IMR-90 (cell line): Measurements from ENCODE around the gene FYCO1. TPM values are rescaled to one million over a fixed set of nuclear protein-coding genes. Genes with fewer than 3 reads are reported as not detected.

ENCODE experiments used
- ATAC-seq: fragments of 200-7000 bp; cut with Tn5 transposase; 2 replicates; pipeline ENCODE4 v1.9.1; 2020; ENCODE audit warnings: low read depth, mild to moderate bottlenecking, moderate library complexity
- BruUV-seq: library from RNA; stranded (reverse); fragments of 400-500 nt; replicated peaks from 2 replicates; lab custom pipeline; 2021; lab: Mats Ljungman, UMichigan
- CTCF ChIA-PET: fragments of 300-600 bp; formaldehyde crosslinking; extraction: SDS; loops from one replicate; lab custom pipeline; 2021; ENCODE audit warnings: antibody characterized with exemption; lab: Yijun Ruan, JAX
- POLR2A ChIA-PET: fragments of 300-600 bp; sonication (Branson Sonifier 250); formaldehyde crosslinking; loops from one replicate; lab custom pipeline; 2022; ENCODE audit warnings: antibody characterized with exemption; ENCODE audit not compliant: unreplicated experiment; lab: Charles Lee
- DNase-seq: peaks from one replicate; pipeline ENCODE4 v3.0.0; 2013
- H2AFZ ChIP-seq: replicated peaks from 2 replicates; pipeline ENCODE3; 2013; ENCODE audit warnings: low read length, mild to moderate bottlenecking; ENCODE audit not compliant: poor library complexity
- H2AK5ac ChIP-seq: 2 replicates; pipeline ENCODE4 v1.6.1; 2013; ENCODE audit warnings: low read depth, low read length, inconsistent platforms
- H2AK9ac ChIP-seq: replicated peaks from 2 replicates; pipeline ENCODE3; 2013; ENCODE audit warnings: mild to moderate bottlenecking, low read depth, low read length, moderate library complexity; ENCODE audit not compliant: poor library complexity
- H2BK120ac ChIP-seq: 2 replicates; pipeline ENCODE4 v1.6.1; 2013; ENCODE audit warnings: low read depth, low read length, inconsistent platforms
- H2BK15ac ChIP-seq: 3 replicates; pipeline ENCODE4 v1.6.1; 2013; ENCODE audit warnings: low read depth, low read length, inconsistent platforms
- H2BK20ac ChIP-seq: 2 replicates; pipeline ENCODE4 v1.6.1; 2013; ENCODE audit warnings: low read depth, mild to moderate bottlenecking, inconsistent platforms, low read length, moderate library complexity
- H2BK5ac ChIP-seq: 2 replicates; pipeline ENCODE4 v1.6.1; 2013; ENCODE audit warnings: mild to moderate bottlenecking, low read depth, low read length, inconsistent platforms; ENCODE audit not compliant: poor library complexity, severe bottlenecking
- H3K14ac ChIP-seq: replicated peaks from 2 replicates; pipeline ENCODE4 v1.6.1; 2013; ENCODE audit warnings: low read depth, low read length, inconsistent platforms
- H3K18ac ChIP-seq: 2 replicates; pipeline ENCODE4 v1.6.1; 2013; ENCODE audit warnings: low read depth, low read length, control low read depth
- H3K23ac ChIP-seq: 2 replicates; pipeline ENCODE4 v1.6.1; 2013; ENCODE audit warnings: low read depth, low read length, inconsistent platforms
- H3K27ac ChIP-seq: 2 replicates; pipeline ENCODE4 v1.5.1; 2013; ENCODE audit warnings: mild to moderate bottlenecking, control low read depth, low read length; ENCODE audit not compliant: insufficient read depth
- H3K27me3 ChIP-seq: 2 replicates; pipeline ENCODE4 v1.6.1; 2013; ENCODE audit warnings: low read length; ENCODE audit not compliant: control insufficient read depth, insufficient read depth
- H3K36me3 ChIP-seq: 2 replicates; pipeline ENCODE4 v1.6.1; 2013; ENCODE audit warnings: low read length, mixed read lengths; ENCODE audit not compliant: control insufficient read depth, insufficient read depth
- H3K4ac ChIP-seq: 2 replicates; pipeline ENCODE4 v1.6.1; 2013; ENCODE audit warnings: low read depth, low read length, inconsistent platforms
- H3K4me1 ChIP-seq: 2 replicates; pipeline ENCODE4 v1.6.1; 2013; ENCODE audit warnings: low read length, mixed read lengths; ENCODE audit not compliant: control insufficient read depth, insufficient read depth
- H3K4me2 ChIP-seq: 2 replicates; pipeline ENCODE4 v1.6.1; 2013; ENCODE audit warnings: low read depth, mild to moderate bottlenecking, control low read depth, low read length, moderate library complexity
- H3K4me3 ChIP-seq: 2 replicates; pipeline ENCODE4 v1.5.1; 2013; ENCODE audit warnings: low read depth, mild to moderate bottlenecking, control low read depth, low read length, moderate library complexity; ENCODE audit not compliant: insufficient read depth
- H3K56ac ChIP-seq: 2 replicates; pipeline ENCODE4 v1.6.1; 2013; ENCODE audit warnings: low read length, inconsistent platforms; ENCODE audit not compliant: insufficient read depth; ENCODE audit errors: extremely low read depth
- H3K79me1 ChIP-seq, 2 experiments: 2 replicates each; pipeline ENCODE4 v1.6.1; 2013; ENCODE audit warnings: low read length in 2 of 2, inconsistent platforms in 1 of 2, low read depth in 1 of 2
- H3K9ac ChIP-seq: 2 replicates; pipeline ENCODE4 v1.6.1; 2013; ENCODE audit warnings: low read depth, low read length, control low read depth
- H3K9me1 ChIP-seq: 2 replicates; pipeline ENCODE4 v1.6.1; 2013; ENCODE audit warnings: low read length, inconsistent platforms; ENCODE audit not compliant: insufficient read depth
- H3K9me3 ChIP-seq: 2 replicates; pipeline ENCODE4 v1.6.1; 2013; ENCODE audit warnings: low read length; ENCODE audit not compliant: control insufficient read depth, insufficient read depth
- H4K20me1 ChIP-seq: 2 replicates; pipeline ENCODE4 v1.6.1; 2013; ENCODE audit warnings: low read length, inconsistent platforms; ENCODE audit not compliant: insufficient read depth
- H4K5ac ChIP-seq: 2 replicates; pipeline ENCODE4 v1.6.1; 2013; ENCODE audit warnings: mild to moderate bottlenecking, low read depth, low read length, control low read depth
- H4K8ac ChIP-seq, 2 experiments: 2 replicates each; pipeline ENCODE4 v1.6.1; 2013; ENCODE audit warnings: low read depth in 2 of 2, low read length in 2 of 2, control low read depth in 1 of 2, inconsistent platforms in 1 of 2
- H4K91ac ChIP-seq: 2 replicates; pipeline ENCODE4 v1.6.1; 2013; ENCODE audit warnings: low read depth, low read length, inconsistent platforms; ENCODE audit not compliant: insufficient read depth
- BHLHE40 ChIP-seq: fragments of 150-350 bp; IDR thresholded peaks from 2 replicates; pipeline ENCODE4 v1.6.1; 2016; ENCODE audit warnings: mild to moderate bottlenecking, low read depth, low read length
- CEBPB ChIP-seq: IDR thresholded peaks from 2 replicates; pipeline ENCODE4 v1.6.1; 2012; ENCODE audit warnings: low read depth, low read length, improper control_type of control experiment
- NFE2L2 ChIP-seq: fragments of 150-350 bp; IDR thresholded peaks from 2 replicates; pipeline ENCODE4 v1.6.1; 2016; ENCODE audit warnings: low read depth, mild to moderate bottlenecking, low read length
- RCOR1 ChIP-seq: IDR thresholded peaks from 2 replicates; pipeline ENCODE4 v1.6.1; 2012; ENCODE audit warnings: mild to moderate bottlenecking, low read length, improper control_type of control experiment; ENCODE audit not compliant: insufficient replicate concordance
- RFX5 ChIP-seq: IDR thresholded peaks from 2 replicates; pipeline ENCODE4 v1.8.0; 2012; ENCODE audit warnings: low read depth, mild to moderate bottlenecking, low read length, moderate library complexity
- SMC3 ChIP-seq: fragments of 150-350 bp; IDR thresholded peaks from 2 replicates; pipeline ENCODE4 v1.6.1; 2016; ENCODE audit warnings: low read depth, mild to moderate bottlenecking, antibody characterized with exemption, low read length, moderate library complexity
- USF2 ChIP-seq: fragments of 150-350 bp; IDR thresholded peaks from 2 replicates; pipeline ENCODE4 v1.6.1; 2017; ENCODE audit warnings: mild to moderate bottlenecking, antibody characterized with exemption, low read length, low read depth
- WGBS, 2 experiments: methylation state at CpG; one replicate each; pipeline versions ENCODE4 v1.1.5 to v1.1.7; 2013; ENCODE audit warnings: missing lambda C conversion rate in 2 of 2; ENCODE audit not compliant: insufficient read length in 1 of 2; ENCODE audit errors: extremely low coverage in 2 of 2; 5-methylcytosine and 5-hydroxymethylcytosine counted together
- dilution Hi-C: fragments of 300-500 bp; cut with HindIII; formaldehyde crosslinking; loops from one replicate; pipeline ENCODE4 v1.14.3; 2018; ENCODE audit warnings: low sequenced_read_pairs; ENCODE audit not compliant: unreplicated experiment
- in situ Hi-C: fragments of 300-500 bp; cut with MboI; formaldehyde crosslinking; loops from 3 replicates; pipeline ENCODE4 v1.14.3; 2019; ENCODE audit warnings: low sequenced_read_pairs, inconsistent platforms, mixed read lengths
- intact Hi-C: fragments of 100-400 bp; cut with micrococcal nuclease; formaldehyde crosslinking; loops from 2 replicates; pipeline ENCODE4 v1.10.0; 2022
- polyA plus RNA-seq, 3 experiments: library from polyadenylated mRNA; depleted of rRNA; stranded (reverse); fragments of >200 nt; gene quantifications; 2 replicates each; pipeline ENCODE4 v1.2.3, GENCODE V29; 2012; ENCODE audit warnings: low replicate concordance in 1 of 3
- total RNA-seq: library from RNA; depleted of rRNA; stranded (reverse); fragments of >200 nt; gene quantifications from 2 replicates; pipeline ENCODE4 v1.2.3, GENCODE V29; 2012
- TF ChIP-seq, protein P1 (sequence below): conservative IDR thresholded peaks from 2 replicates; pipeline ENCODE4 v1.5.1; 2012; ENCODE audit warnings: mild to moderate bottlenecking, low read depth, low read length, improper control_type of control experiment

FYCO1 gene
- total and polyA plus RNA-seq, 2 of the 4 experiments (the other 2 are of a cell fraction) = 13.7 to 20.1 TPM

- H2AK9ac ChIP-seq = peak overlapping the region; percentile 34
- intact Hi-C loops = loop anchor here (2.0 kb wide), 2 partner anchors 24 to 38 kb away; no protein-coding TSS in a partner anchor
- H2BK15ac ChIP-seq = peak overlapping the region; percentile 2; the same call in 1 of the 3 replicates
- H2AK5ac ChIP-seq = peak overlapping the region; percentile 69
- BruUV-seq = no TSS peak
- DNase-seq (no peak), ATAC-seq (no peak)
- H4K5ac ChIP-seq = peak overlapping the region; percentile 9
- H3K9me1 ChIP-seq = peaks cover 34% of the 10 kb centered on the region
- CTCF ChIA-PET = interaction anchor here (1.4 kb wide), 1 partner anchor 128 kb away, joined by 3 read pairs; no protein-coding TSS in a partner anchor
- peak overlapping the region in 1 of 2 experiments; percentile 65; a peak in 2 of 4 replicates for H4K8ac ChIP-seq
- H3K4me2 ChIP-seq = peak overlapping the region; percentile 47
- H3K14ac ChIP-seq = peak overlapping the region; percentile 72
- peak overlapping the region; percentile 67 for H2BK5ac ChIP-seq
- H3K27me3 ChIP-seq = no peaks in the 10 kb centered on the region
- peak overlapping the region; percentile 80 for H3K18ac ChIP-seq
- peaks cover 48% of the 10 kb centered on the region for H3K36me3 ChIP-seq
- peaks cover 0 to 4% of the 10 kb centered on the region in 2 experiments; a peak in 1 of 4 replicates for H3K79me1 ChIP-seq
- H3K9ac ChIP-seq = no peak overlapping the region
- peaks cover 7% of the 10 kb centered on the region; the same call in 1 of the 2 replicates for H4K20me1 ChIP-seq
- no peak overlapping the region for H3K4me3 ChIP-seq
- peak overlapping the region; percentile 82; the same call in 1 of the 2 replicates for H3K27ac ChIP-seq
- H3K56ac ChIP-seq = no peak overlapping the region
- dilution Hi-C loops = no loop called here
- peak overlapping the region; percentile 64; the same call in 1 of the 2 replicates for H3K23ac ChIP-seq
- in situ Hi-C loops = loop anchor here (10.0 kb wide), 1 partner anchor 426 kb away; the partner anchor contains the start of gene CCR5
- peak overlapping the region; percentile 73; the same call in 1 of the 2 replicates for H2BK20ac ChIP-seq
- POLR2A ChIA-PET = interaction anchor here (1.0 kb wide), 1 partner anchor 19 kb away, joined by 3 read pairs; no protein-coding TSS in a partner anchor
- no peak overlapping the region for H2AFZ ChIP-seq
- TF ChIP-seq, protein P1, sequence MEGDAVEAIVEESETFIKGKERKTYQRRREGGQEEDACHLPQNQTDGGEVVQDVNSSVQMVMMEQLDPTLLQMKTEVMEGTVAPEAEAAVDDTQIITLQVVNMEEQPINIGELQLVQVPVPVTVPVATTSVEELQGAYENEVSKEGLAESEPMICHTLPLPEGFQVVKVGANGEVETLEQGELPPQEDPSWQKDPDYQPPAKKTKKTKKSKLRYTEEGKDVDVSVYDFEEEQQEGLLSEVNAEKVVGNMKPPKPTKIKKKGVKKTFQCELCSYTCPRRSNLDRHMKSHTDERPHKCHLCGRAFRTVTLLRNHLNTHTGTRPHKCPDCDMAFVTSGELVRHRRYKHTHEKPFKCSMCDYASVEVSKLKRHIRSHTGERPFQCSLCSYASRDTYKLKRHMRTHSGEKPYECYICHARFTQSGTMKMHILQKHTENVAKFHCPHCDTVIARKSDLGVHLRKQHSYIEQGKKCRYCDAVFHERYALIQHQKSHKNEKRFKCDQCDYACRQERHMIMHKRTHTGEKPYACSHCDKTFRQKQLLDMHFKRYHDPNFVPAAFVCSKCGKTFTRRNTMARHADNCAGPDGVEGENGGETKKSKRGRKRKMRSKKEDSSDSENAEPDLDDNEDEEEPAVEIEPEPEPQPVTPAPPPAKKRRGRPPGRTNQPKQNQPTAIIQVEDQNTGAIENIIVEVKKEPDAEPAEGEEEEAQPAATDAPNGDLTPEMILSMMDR = no peak
- TF ChIP-seq RCOR1 = no peak
- no peak for TF ChIP-seq CEBPB
- TF ChIP-seq USF2 = no peak
- no peak for TF ChIP-seq RFX5
- TF ChIP-seq SMC3 = no peak
- no peak for TF ChIP-seq NFE2L2
- no peak for TF ChIP-seq BHLHE40
- WGBS, 2 experiments = 95% methylated on average over 4 of the region's 6 CpGs; no CpG with 5 or more reads in 1 of the 2 experiments
- peak overlapping the region; percentile 76 for H3K4ac ChIP-seq
- no peaks in the 10 kb centered on the region for H3K9me3 ChIP-seq
- H3K4me1 ChIP-seq = peaks cover 35% of the 10 kb centered on the region
- peak overlapping the region; percentile 67 for H4K91ac ChIP-seq
- peak overlapping the region; percentile 77 for H2BK120ac ChIP-seq
Measured at GRCh38 chr3:45948881-45949280, 46.7 kb downstream of the FYCO1 start.
